Choroid plexus epithelial cell (primary cell): ENCODE results near the gene LASP1.

Experiments
- DNase-seq: peaks from one replicate; pipeline ENCODE4 v3.0.0-alpha.2; 2010; ENCODE audit warnings: low read depth
- H3K4me3 ChIP-seq: 2 replicates; pipeline ENCODE4 v1.5.1; 2011; ENCODE audit warnings: low read depth, mild to moderate bottlenecking, control low read depth, low read length, moderate library complexity
- CTCF ChIP-seq: conservative IDR thresholded peaks from 2 replicates; pipeline ENCODE4 v1.5.1; 2011; ENCODE audit warnings: low read depth, mild to moderate bottlenecking, control low read depth, inconsistent platforms, low read length, moderate library complexity

Gene LASP1

DNA sequence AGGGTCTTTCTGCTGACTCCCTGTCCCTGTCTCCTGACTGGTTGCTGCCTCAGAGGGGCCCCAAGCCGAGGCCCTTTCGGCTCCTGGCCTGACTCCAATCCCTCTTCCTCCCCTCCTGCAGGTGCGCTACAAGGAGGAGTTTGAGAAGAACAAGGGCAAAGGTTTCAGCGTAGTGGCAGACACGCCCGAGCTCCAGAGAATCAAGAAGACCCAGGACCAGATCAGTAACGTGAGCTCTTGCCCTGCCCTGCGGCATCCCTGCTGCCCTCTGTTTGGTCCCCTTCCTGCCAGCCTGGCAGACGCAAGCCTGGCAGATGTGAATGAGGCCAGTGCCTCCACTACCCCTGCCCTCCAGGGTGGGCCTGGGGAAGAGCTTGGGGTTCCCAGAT is 28.4 kb downstream of the LASP1 start:
- DNase-seq: no peak
- H3K4me3 ChIP-seq: no peak overlapping the region
- no peak for TF ChIP-seq CTCF

GRCh38 chr17:38898812-38899348 is 29.0 kb downstream of the LASP1 start:
- no peak for TF ChIP-seq CTCF
- H3K4me3 ChIP-seq: no peak overlapping the region
- DNase-seq: no peak

DNA sequence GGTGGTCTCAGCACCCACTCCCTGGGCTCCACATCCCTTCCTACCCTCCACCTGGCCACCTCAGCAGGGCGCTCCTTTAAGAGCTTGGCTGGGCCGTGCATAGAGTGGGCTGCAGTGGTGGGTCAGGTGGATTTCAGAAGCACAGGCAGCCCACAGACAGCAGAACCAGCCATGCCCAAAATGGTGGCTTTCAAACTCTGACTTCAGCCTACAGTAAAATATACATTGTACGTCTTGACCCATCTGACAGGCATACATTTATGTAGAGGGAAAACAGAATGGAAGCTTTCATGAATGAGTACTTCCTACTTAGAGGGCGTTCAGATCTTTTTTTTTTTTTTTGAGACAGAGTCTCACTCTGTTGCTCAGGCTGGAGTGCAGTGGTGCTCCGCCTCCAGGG is 29.6 kb downstream of the LASP1 start:
- no peak overlapping the region for H3K4me3 ChIP-seq
- DNase-seq: no peak
- TF ChIP-seq CTCF: no peak

- no peak for TF ChIP-seq CTCF
- no peak overlapping the region for H3K4me3 ChIP-seq
- peak; percentile 96 for DNase-seq
Observed at GRCh38 chr17:38900978-38901656, 31.3 kb downstream of the LASP1 start.

GRCh38 chr17:38903404-38903803 is 33.5 kb downstream of the LASP1 start:
- no peak overlapping the region for H3K4me3 ChIP-seq
- no peak for DNase-seq
- TF ChIP-seq CTCF: no peak

- no peak overlapping the region for H3K4me3 ChIP-seq
- TF ChIP-seq CTCF: no peak
- DNase-seq: no peak
Observed at GRCh38 chr17:38904892-38905291, 35.0 kb downstream of the LASP1 start.

DNA sequence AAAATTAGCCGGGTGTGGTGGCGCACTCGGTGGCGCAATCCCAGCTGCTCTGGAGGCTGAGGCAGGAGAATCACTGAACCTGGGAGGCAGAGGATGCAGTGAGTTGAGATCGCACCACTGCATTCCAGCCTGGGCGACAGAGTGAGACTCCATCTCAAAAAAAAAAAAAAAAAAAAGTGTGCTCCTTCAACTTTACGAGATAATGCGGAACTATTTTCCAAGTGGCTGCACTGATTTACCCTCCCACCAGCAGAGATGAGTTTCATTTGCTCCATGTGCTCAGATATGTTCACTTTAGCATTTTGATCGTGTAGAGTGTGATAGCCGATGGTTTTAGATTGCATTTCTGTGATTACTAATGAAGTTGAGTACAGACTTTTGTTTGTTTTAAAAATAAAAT is 35.5 kb downstream of the LASP1 start:
- no peak for DNase-seq
- no peak for TF ChIP-seq CTCF
- H3K4me3 ChIP-seq: no peak overlapping the region
